Kidney epithelial cell (primary cell): ENCODE results near the gene FAR1. TPM values are rescaled to one million over a fixed set of nuclear protein-coding genes. Genes with fewer than 3 reads are reported as not detected.

Experiments used
- DNase-seq: peaks from one replicate; pipeline ENCODE4 v3.0.0-alpha.2; 2010; ENCODE audit warnings: low read depth
- H3K27me3 ChIP-seq: 2 replicates; pipeline ENCODE4 v1.6.0; 2011; ENCODE audit warnings: low read length; ENCODE audit not compliant: control insufficient read depth, insufficient read depth
- H3K36me3 ChIP-seq: 2 replicates; pipeline ENCODE4 v1.5.1; 2011; ENCODE audit warnings: low read length; ENCODE audit not compliant: control insufficient read depth, insufficient read depth
- H3K4me3 ChIP-seq: 2 replicates; pipeline ENCODE4 v1.5.1; 2011; ENCODE audit warnings: low read depth, mild to moderate bottlenecking, control low read depth, low read length
- total RNA-seq: library from RNA; depleted of rRNA; stranded (reverse); fragments of >200 nt; gene quantifications from 2 replicates; pipeline ENCODE4 v1.2.3, GENCODE V29; 2015
- TF ChIP-seq, protein P1 (sequence below): IDR thresholded peaks from 2 replicates; pipeline ENCODE4 v1.5.1; 2011; ENCODE audit warnings: mild to moderate bottlenecking, moderate library complexity, low read length, control low read depth, inconsistent platforms; ENCODE audit not compliant: insufficient read depth, poor library complexity, severe bottlenecking

The FAR1 gene
- total RNA-seq, 1 donor from 2014 or later = 35.1 TPM

DNA sequence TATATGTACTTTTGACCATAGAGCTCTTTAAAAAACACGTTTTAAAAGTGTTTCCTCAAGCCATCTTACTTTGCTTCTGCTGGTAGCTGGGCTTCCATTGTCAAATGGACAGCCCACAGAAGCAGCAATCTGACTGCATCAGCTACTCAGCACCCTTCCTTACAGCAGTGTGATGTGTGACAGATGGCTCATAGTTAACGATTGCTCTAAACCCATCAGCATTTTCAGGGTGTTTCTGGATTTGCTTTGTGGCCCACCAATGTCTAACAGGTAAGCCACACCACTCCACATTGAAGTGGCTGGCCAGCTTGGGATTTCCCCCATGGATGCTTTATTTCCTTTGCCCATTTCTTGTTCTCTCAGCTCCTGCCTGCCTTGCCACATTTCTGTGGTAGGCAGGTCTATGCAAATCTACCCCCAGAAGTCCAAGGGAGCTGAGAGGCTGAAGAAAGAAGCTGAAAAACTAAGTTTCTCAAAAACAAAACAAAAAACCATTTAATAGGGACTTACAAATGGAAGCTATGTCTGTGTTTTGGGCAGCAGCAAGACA lies 7.3 kb upstream of the FAR1 start:
- no peaks in the 10 kb centered on the region for H3K27me3 ChIP-seq
- H3K36me3 ChIP-seq = no peaks in the 10 kb centered on the region
- TF ChIP-seq, protein P1, sequence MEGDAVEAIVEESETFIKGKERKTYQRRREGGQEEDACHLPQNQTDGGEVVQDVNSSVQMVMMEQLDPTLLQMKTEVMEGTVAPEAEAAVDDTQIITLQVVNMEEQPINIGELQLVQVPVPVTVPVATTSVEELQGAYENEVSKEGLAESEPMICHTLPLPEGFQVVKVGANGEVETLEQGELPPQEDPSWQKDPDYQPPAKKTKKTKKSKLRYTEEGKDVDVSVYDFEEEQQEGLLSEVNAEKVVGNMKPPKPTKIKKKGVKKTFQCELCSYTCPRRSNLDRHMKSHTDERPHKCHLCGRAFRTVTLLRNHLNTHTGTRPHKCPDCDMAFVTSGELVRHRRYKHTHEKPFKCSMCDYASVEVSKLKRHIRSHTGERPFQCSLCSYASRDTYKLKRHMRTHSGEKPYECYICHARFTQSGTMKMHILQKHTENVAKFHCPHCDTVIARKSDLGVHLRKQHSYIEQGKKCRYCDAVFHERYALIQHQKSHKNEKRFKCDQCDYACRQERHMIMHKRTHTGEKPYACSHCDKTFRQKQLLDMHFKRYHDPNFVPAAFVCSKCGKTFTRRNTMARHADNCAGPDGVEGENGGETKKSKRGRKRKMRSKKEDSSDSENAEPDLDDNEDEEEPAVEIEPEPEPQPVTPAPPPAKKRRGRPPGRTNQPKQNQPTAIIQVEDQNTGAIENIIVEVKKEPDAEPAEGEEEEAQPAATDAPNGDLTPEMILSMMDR = no peak
- H3K4me3 ChIP-seq = no peak overlapping the region
- DNase-seq = no peak

DNA sequence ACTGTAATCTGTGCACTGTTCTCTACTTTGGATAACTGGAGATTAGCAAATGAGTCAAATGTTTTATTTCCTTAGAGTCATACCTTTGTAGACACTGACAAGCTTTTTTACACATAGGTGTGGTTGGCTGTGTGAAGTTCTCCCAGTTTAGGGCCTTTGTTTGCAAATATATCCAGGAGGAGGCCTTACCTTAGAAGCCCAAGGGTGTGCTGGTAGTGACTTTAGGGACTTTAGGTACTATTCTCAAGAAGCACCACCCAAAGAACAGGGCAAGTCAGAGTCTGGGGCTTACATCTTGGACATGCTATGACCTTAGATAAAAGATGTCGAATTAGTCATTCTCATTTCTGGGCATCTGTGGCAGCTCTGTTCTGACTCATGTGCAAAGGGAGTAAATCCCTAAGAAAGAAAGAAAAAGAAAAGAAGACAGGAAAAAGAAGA lies 4.8 kb upstream of the FAR1 start:
- no peaks in the 10 kb centered on the region for H3K36me3 ChIP-seq
- H3K27me3 ChIP-seq = no peaks in the 10 kb centered on the region
- TF ChIP-seq, protein P1 = no peak
- DNase-seq = no peak
- H3K4me3 ChIP-seq = no peak overlapping the region

DNA sequence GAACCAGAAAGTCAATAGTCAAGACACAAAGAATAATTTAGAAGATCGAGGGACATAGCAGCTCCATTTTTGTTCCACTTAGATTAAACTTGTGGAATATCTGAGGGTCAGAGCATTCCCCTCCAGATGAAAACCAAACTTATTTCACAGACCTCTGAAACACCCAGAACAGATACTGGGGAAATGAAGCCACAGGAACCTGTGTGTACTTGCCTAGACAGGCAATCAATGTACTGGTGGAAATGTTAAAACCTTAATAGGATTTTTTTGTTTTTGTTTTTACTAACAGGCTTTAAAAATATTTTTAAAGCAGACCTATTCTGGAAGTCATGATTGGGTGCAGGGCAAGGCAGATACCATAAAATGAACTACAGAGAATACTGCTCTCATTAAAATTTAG lies 4.1 kb upstream of the FAR1 start:
- no peak overlapping the region for H3K4me3 ChIP-seq
- DNase-seq = no peak
- TF ChIP-seq, protein P1 = no peak

DNA sequence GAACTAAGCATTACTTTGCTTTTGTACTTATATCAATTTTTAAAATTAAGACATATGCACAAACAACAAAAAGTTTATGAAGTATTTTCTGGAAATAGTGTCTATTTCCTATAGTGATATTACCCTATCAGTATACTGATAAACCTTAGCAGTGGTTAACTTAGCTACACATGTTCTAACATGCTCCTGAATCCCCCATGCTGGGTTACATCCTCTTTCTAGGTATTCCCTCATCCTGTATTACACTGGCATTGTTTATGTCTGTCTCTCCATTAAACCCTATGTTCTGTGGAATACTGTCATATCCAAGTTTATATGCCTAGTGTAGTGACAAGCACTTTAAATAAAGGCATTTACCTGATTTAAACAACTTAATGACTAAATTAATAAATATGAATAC lies 1.8 kb upstream of the FAR1 start:
- H3K27me3 ChIP-seq = no peaks in the 10 kb centered on the region
- no peak for DNase-seq
- TF ChIP-seq, protein P1 = no peak
- H3K4me3 ChIP-seq = no peak overlapping the region
- H3K36me3 ChIP-seq = no peaks in the 10 kb centered on the region

More for the DNA sequence above, 4.1 kb upstream of the FAR1 start:
- H3K27me3 ChIP-seq = no peaks in the 10 kb centered on the region
- no peaks in the 10 kb centered on the region for H3K36me3 ChIP-seq

DNA sequence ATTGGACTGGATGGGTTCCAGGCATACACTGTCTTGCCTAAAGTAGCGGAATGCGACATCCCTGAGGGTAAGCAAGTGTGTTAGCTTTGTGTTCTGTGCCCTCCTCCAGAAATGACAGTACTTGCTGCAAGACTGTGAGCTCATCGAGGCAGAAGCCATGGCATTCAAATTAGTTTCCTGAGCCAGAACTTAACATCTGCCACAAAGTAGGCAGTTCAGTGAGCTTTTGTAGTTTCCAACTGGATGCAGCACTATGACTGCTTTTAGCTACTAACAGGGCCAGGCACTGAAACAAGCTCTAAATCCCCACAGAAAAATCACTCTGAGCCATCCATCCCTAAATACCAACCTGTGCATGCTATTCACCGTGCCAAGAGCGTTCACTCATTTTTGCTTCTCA lies 1.2 kb upstream of the FAR1 start:
- H3K4me3 ChIP-seq = no peak overlapping the region
- TF ChIP-seq, protein P1 = no peak
- no peaks in the 10 kb centered on the region for H3K27me3 ChIP-seq
- no peak for DNase-seq
- no peaks in the 10 kb centered on the region for H3K36me3 ChIP-seq

DNA sequence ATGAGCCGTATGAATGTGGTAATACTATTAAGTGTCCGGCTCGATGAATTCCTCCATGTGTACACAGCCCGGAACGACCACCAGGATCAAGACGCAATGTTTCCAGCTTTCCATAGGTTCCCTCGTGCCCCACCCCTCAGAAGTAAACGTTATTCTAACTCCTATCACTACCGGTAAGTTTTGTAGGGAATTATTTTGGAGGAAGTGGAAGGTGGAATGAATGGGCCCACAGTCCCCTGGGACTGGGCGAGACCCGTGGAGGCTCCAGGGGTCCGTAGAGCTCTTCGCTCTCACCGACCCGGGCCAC lies 720 bp upstream of the FAR1 start:
- no peak for DNase-seq

More for the DNA sequence above, 720 bp upstream of the FAR1 start:
- Histone ChIP-seq H3K27me3 (no peaks in the 10 kb centered on the region), H3K4me3 (peak overlapping the region; percentile 79), H3K36me3 (no peaks in the 10 kb centered on the region)
- TF ChIP-seq, protein P1 = no peak
